Measurements from ENCODE around the gene SLC22A13. TPM values are rescaled to one million over a fixed set of nuclear protein-coding genes. Genes with fewer than 3 reads are reported as not detected.

Gene SLC22A13
- total and polyA plus RNA-seq, 2 of the 4 experiments (the other 2 are of a cell fraction) = under 0.01 to 0.22 TPM

DNA sequence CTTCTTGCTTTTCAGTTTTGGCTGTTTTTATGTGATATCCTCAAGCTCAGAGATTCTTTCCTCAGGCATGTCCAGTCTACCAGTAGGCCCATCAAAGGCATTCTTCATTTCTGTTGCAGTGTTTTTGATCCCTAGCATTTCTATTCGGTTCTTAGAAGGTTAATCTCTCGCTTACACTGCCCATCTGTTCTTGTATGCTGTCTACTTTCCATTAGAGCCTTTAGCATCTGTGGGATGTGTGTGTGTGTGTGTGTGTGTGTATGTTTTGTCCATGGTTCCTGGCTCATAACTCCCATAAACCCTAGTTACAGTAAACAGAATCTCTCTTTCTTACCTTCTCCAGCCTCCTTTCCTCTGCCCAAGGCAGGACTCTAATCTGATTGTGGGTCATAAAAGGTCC lies 5.1 kb upstream of the SLC22A13 start:
- POLR2A ChIA-PET (ENCODE audit: unreplicated experiment) = interaction anchor here (0.6 kb wide), 1 partner anchor 8 kb away, joined by 4 read pairs; no protein-coding TSS in a partner anchor

More for the DNA sequence above, 5.1 kb upstream of the SLC22A13 start:
- H3K4me1 ChIP-seq (ENCODE audit: control insufficient read depth, insufficient read depth, low read length) = no peaks in the 10 kb centered on the region
- BruUV-seq (replicated peaks) = no TSS peak
- H2BK5ac ChIP-seq (ENCODE audit: low read depth, low read length, poor library complexity, severe bottlenecking) = no peak overlapping the region
- no peak overlapping the region for H3K4me2 ChIP-seq (ENCODE audit: low read depth, low read length)
- no peaks in the 10 kb centered on the region for H3K27me3 ChIP-seq (ENCODE audit: control insufficient read depth, insufficient read depth, low read length)
- WGBS, 2 experiments (ENCODE audit: extremely low coverage in 2 of 2, insufficient read length in 1 of 2) = no CpG with 5 or more reads among the region's 2 CpGs
- in situ Hi-C loops (cut with MboI; ENCODE audit: low sequenced_read_pairs) = no loop called here
- TF ChIP-seq, protein P1, sequence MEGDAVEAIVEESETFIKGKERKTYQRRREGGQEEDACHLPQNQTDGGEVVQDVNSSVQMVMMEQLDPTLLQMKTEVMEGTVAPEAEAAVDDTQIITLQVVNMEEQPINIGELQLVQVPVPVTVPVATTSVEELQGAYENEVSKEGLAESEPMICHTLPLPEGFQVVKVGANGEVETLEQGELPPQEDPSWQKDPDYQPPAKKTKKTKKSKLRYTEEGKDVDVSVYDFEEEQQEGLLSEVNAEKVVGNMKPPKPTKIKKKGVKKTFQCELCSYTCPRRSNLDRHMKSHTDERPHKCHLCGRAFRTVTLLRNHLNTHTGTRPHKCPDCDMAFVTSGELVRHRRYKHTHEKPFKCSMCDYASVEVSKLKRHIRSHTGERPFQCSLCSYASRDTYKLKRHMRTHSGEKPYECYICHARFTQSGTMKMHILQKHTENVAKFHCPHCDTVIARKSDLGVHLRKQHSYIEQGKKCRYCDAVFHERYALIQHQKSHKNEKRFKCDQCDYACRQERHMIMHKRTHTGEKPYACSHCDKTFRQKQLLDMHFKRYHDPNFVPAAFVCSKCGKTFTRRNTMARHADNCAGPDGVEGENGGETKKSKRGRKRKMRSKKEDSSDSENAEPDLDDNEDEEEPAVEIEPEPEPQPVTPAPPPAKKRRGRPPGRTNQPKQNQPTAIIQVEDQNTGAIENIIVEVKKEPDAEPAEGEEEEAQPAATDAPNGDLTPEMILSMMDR (conservative IDR thresholded peaks at IDR 0.05; ENCODE audit: low read depth, low read length) = no peak
- TF ChIP-seq NFE2L2 (IDR thresholded peaks at IDR 0.05; ENCODE audit: low read depth, low read length) = no peak
- no peak for TF ChIP-seq USF2 (IDR thresholded peaks at IDR 0.05; ENCODE audit: low read depth, low read length)
- no peak for TF ChIP-seq BHLHE40 (IDR thresholded peaks at IDR 0.05; ENCODE audit: low read depth, low read length)
- TF ChIP-seq RFX5 (IDR thresholded peaks at IDR 0.05; ENCODE audit: low read depth, low read length) = no peak
- no peak for TF ChIP-seq MAZ (IDR thresholded peaks at IDR 0.05; ENCODE audit: borderline replicate concordance, low read depth, low read length)
- no peak for TF ChIP-seq RCOR1 (IDR thresholded peaks at IDR 0.05; ENCODE audit: insufficient replicate concordance, low read length)
- no peak for TF ChIP-seq MAFK (IDR thresholded peaks at IDR 0.05; ENCODE audit: low read depth, low read length)
- TF ChIP-seq MXI1 (IDR thresholded peaks at IDR 0.05; ENCODE audit: borderline replicate concordance, low read depth, low read length) = no peak
- TF ChIP-seq CEBPB (IDR thresholded peaks at IDR 0.05; ENCODE audit: low read depth, low read length) = no peak
- no peak for TF ChIP-seq FOS (IDR thresholded peaks at IDR 0.05; ENCODE audit: low read depth, low read length)
- no peak for TF ChIP-seq RAD21 (IDR thresholded peaks at IDR 0.05; ENCODE audit: low read length)
- no peak for TF ChIP-seq CHD1 (IDR thresholded peaks at IDR 0.05; ENCODE audit: low read depth, low read length)
- TF ChIP-seq POLR2A (IDR thresholded peaks at IDR 0.05; ENCODE audit: low read depth, low read length) = no peak
- TF ChIP-seq, protein P2, sequence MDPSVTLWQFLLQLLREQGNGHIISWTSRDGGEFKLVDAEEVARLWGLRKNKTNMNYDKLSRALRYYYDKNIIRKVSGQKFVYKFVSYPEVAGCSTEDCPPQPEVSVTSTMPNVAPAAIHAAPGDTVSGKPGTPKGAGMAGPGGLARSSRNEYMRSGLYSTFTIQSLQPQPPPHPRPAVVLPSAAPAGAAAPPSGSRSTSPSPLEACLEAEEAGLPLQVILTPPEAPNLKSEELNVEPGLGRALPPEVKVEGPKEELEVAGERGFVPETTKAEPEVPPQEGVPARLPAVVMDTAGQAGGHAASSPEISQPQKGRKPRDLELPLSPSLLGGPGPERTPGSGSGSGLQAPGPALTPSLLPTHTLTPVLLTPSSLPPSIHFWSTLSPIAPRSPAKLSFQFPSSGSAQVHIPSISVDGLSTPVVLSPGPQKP (IDR thresholded peaks at IDR 0.05; ENCODE audit: borderline replicate concordance, low read depth, low read length) = no peak
- TF ChIP-seq SMC3 (IDR thresholded peaks at IDR 0.05; ENCODE audit: low read depth, low read length) = no peak
- H3K9me1 ChIP-seq (ENCODE audit: insufficient read depth, low read length) = peaks cover 3% of the 10 kb centered on the region; the same call in 1 of the 2 replicates
- H3K79me1 ChIP-seq (ENCODE audit: low read depth in 1 of 2, low read length in 2 of 2) = peaks cover 4 to 23% of the 10 kb centered on the region in 2 experiments; a peak in 3 of 4 replicates
- no peak overlapping the region for H4K8ac ChIP-seq (ENCODE audit: low read depth in 2 of 2, low read length in 2 of 2)
- H3K14ac ChIP-seq (replicated peaks; ENCODE audit: low read depth, low read length) = no peak overlapping the region
- no peak overlapping the region for H3K4ac ChIP-seq (ENCODE audit: low read depth, low read length)
- no peak overlapping the region for H4K91ac ChIP-seq (ENCODE audit: insufficient read depth, low read depth, low read length)
- H2AK9ac ChIP-seq (replicated peaks; ENCODE audit: low read depth, low read length, poor library complexity) = no peak overlapping the region
- H4K5ac ChIP-seq (ENCODE audit: low read depth, low read length) = no peak overlapping the region
- H3K27ac ChIP-seq (ENCODE audit: insufficient read depth, low read length) = no peak overlapping the region
- no peaks in the 10 kb centered on the region for H4K20me1 ChIP-seq (ENCODE audit: insufficient read depth, low read length)
- H3K23ac ChIP-seq (ENCODE audit: low read depth, low read length) = no peak overlapping the region
- H2BK20ac ChIP-seq (ENCODE audit: low read depth, low read length) = no peak overlapping the region
- intact Hi-C loops (cut with micrococcal nuclease) = no loop called here
- no peak overlapping the region for H2AK5ac ChIP-seq (ENCODE audit: low read depth, low read length)
- H3K9me3 ChIP-seq (ENCODE audit: control insufficient read depth, insufficient read depth, low read length) = no peaks in the 10 kb centered on the region; the same call in 1 of the 2 replicates
- no peak overlapping the region for H3K4me3 ChIP-seq (ENCODE audit: insufficient read depth, low read depth, low read length)
- H3K36me3 ChIP-seq (ENCODE audit: control insufficient read depth, insufficient read depth, low read length) = peaks cover 7% of the 10 kb centered on the region
- CTCF ChIA-PET = no interaction called here
- DNase-seq = no peak
- no peak overlapping the region for H2BK15ac ChIP-seq (ENCODE audit: low read depth, low read length)
- H3K18ac ChIP-seq (ENCODE audit: low read depth, low read length) = no peak overlapping the region
- H2BK120ac ChIP-seq (ENCODE audit: low read depth, low read length) = no peak overlapping the region
- no peak for ATAC-seq (ENCODE audit: low read depth)
- H3K56ac ChIP-seq (ENCODE audit: extremely low read depth, insufficient read depth, low read length) = no peak overlapping the region
- no peak overlapping the region for H3K9ac ChIP-seq (ENCODE audit: low read depth, low read length)
- no peak overlapping the region for H2AFZ ChIP-seq (replicated peaks; ENCODE audit: low read length, poor library complexity)
- dilution Hi-C loops (cut with HindIII; ENCODE audit: low sequenced_read_pairs, unreplicated experiment) = no loop called here

Data from IMR-90 (cell line).